Mesenchymal stem cell (in vitro differentiated cells and primary cell): ENCODE data around the gene IGSF21.

Source experiments
- DNase-seq: peaks from one replicate; pipeline ENCODE4 v3.0.0-alpha.2; 2013
- H2AFZ ChIP-seq: one replicate; pipeline ENCODE4 v1.6.1; 2013; ENCODE audit warnings: low read depth, mild to moderate bottlenecking, control low read depth, inconsistent platforms, low read length, moderate library complexity
- H2AK5ac ChIP-seq: 2 replicates; pipeline ENCODE4 v1.6.1; 2013; ENCODE audit warnings: low read length, moderate library complexity, mild to moderate bottlenecking, inconsistent platforms; ENCODE audit not compliant: severe bottlenecking
- H2BK120ac ChIP-seq: one replicate; pipeline ENCODE4 v1.6.1; 2013; ENCODE audit warnings: low read depth, mild to moderate bottlenecking, inconsistent platforms, low read length, moderate library complexity
- H2BK12ac ChIP-seq, 2 experiments: one replicate each; pipeline ENCODE4 v1.6.1; 2013; ENCODE audit warnings: inconsistent platforms in 2 of 2, low read length in 2 of 2, mild to moderate bottlenecking in 2 of 2, moderate library complexity in 2 of 2, control low read depth in 1 of 2
- H2BK15ac ChIP-seq: one replicate; pipeline ENCODE4 v1.6.1; 2013; ENCODE audit warnings: mild to moderate bottlenecking, low read depth, inconsistent platforms; ENCODE audit not compliant: poor library complexity, severe bottlenecking
- H2BK5ac ChIP-seq: 2 replicates; pipeline ENCODE4 v1.6.1; 2013; ENCODE audit warnings: low read depth, mild to moderate bottlenecking, low read length, control low read depth, inconsistent platforms; ENCODE audit not compliant: poor library complexity, severe bottlenecking
- H3K14ac ChIP-seq, 2 experiments: one replicate each; pipeline ENCODE4 v1.6.1; 2013; ENCODE audit warnings: inconsistent platforms in 2 of 2, low read length in 2 of 2, control low read depth in 1 of 2, mild to moderate bottlenecking in 1 of 2, moderate library complexity in 1 of 2
- H3K18ac ChIP-seq, 2 experiments: one replicate each; pipeline ENCODE4 v1.6.1; 2013; ENCODE audit warnings: inconsistent platforms in 2 of 2, low read length in 2 of 2, control low read depth in 1 of 2, low read depth in 1 of 2, mild to moderate bottlenecking in 1 of 2
- H3K23ac ChIP-seq, 2 experiments: one replicate each; pipeline ENCODE4 v1.6.1; 2013; ENCODE audit warnings: inconsistent platforms in 2 of 2, low read length in 2 of 2, mild to moderate bottlenecking in 2 of 2, moderate library complexity in 2 of 2, control low read depth in 1 of 2
- H3K27ac ChIP-seq: 2 replicates; pipeline ENCODE4 v1.5.1; 2013; ENCODE audit warnings: mild to moderate bottlenecking, moderate library complexity, low read length, control low read depth, inconsistent platforms; ENCODE audit not compliant: poor library complexity, severe bottlenecking
- H3K27me3 ChIP-seq, 2 experiments: 2 replicates each; pipeline versions ENCODE4 v1.6.1 to v1.7.0; 2013; ENCODE audit warnings: low read length in 2 of 2, mild to moderate bottlenecking in 2 of 2, moderate library complexity in 2 of 2, control low read depth in 1 of 2, inconsistent platforms in 1 of 2; ENCODE audit not compliant: control insufficient read depth in 1 of 2, insufficient read depth in 1 of 2
- H3K36me3 ChIP-seq, 2 experiments: 2 replicates each; pipeline versions ENCODE4 v1.6.1 to v1.7.0; 2013; ENCODE audit warnings: low read length in 2 of 2, control low read depth in 1 of 2, inconsistent platforms in 1 of 2, low read depth in 1 of 2, mild to moderate bottlenecking in 1 of 2; ENCODE audit not compliant: insufficient read depth in 2 of 2, control insufficient read depth in 1 of 2
- H3K4ac ChIP-seq, 2 experiments: one replicate each; pipeline ENCODE4 v1.6.1; 2013; ENCODE audit warnings: inconsistent platforms in 2 of 2, low read length in 2 of 2, mild to moderate bottlenecking in 2 of 2, moderate library complexity in 2 of 2, control low read depth in 1 of 2, low read depth in 1 of 2
- H3K4me1 ChIP-seq: 2 replicates; pipeline ENCODE4 v1.6.1; 2013; ENCODE audit warnings: low read depth, low read length, control low read depth; ENCODE audit not compliant: control insufficient read depth, insufficient read depth
- H3K4me2 ChIP-seq: 2 replicates; pipeline ENCODE4 v1.6.1; 2013; ENCODE audit warnings: low read length, mild to moderate bottlenecking, inconsistent platforms; ENCODE audit not compliant: poor library complexity, severe bottlenecking
- H3K4me3 ChIP-seq, 2 experiments: 2 replicates each; pipeline versions ENCODE4 v1.5.1 to v1.7.0; 2013; ENCODE audit warnings: low read length in 2 of 2, mild to moderate bottlenecking in 2 of 2, control low read depth in 1 of 2, low read depth in 1 of 2; ENCODE audit not compliant: insufficient read depth in 1 of 2
- H3K79me1 ChIP-seq: replicated peaks from 2 replicates; pipeline ENCODE4 v1.6.1; 2013; ENCODE audit warnings: mild to moderate bottlenecking, control low read depth, low read length, inconsistent platforms; ENCODE audit not compliant: poor library complexity, severe bottlenecking
- H3K9ac ChIP-seq: 2 replicates; pipeline ENCODE4 v1.7.0; 2013; ENCODE audit warnings: mild to moderate bottlenecking, low read length, moderate library complexity
- H3K9me3 ChIP-seq: 2 replicates; pipeline ENCODE4 v1.7.0; 2013; ENCODE audit warnings: mild to moderate bottlenecking, low read length; ENCODE audit not compliant: control insufficient read depth
- H4K8ac ChIP-seq: one replicate; pipeline ENCODE4 v1.6.1; 2013; ENCODE audit warnings: inconsistent platforms, mild to moderate bottlenecking, low read length, moderate library complexity
- H4K91ac ChIP-seq: one replicate; pipeline ENCODE4 v1.6.1; 2013; ENCODE audit warnings: mild to moderate bottlenecking, low read length, inconsistent platforms
- WGBS: methylation state at CpG from one replicate; pipeline ENCODE4 v1.1.7; 2013; ENCODE audit warnings: mixed read lengths; 5-methylcytosine and 5-hydroxymethylcytosine counted together

IGSF21 gene

DNA sequence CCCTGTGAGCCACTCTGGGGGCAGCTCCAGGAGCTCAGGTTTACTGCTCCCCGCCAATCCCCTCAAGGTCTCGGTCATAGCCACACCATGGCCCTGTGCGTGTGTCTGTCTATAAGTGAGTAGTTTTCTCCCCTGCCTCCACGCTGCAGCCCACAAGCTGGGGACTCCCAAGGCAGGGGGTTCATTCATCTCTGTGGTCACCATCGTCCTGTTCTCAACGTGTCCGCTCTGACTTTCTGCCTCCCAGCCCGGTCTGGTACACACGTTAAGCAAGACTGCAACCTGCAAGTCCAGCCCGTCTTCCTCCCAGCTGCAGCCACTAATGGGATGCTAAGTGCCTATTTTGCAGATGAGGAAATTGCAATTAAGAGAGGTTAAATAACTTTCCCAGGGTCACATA lies 49.8 kb downstream of the IGSF21 start:
- H4K91ac ChIP-seq, result no peak overlapping the region
- no peaks in the 10 kb centered on the region for H3K9me3 ChIP-seq
- peaks cover 0 to 86% of the 10 kb centered on the region in 2 experiments for H3K27me3 ChIP-seq
- H3K4me3 ChIP-seq, result no peak overlapping the region
- H2BK120ac ChIP-seq, result no peak overlapping the region
- no peak overlapping the region for H3K4ac ChIP-seq
- H3K36me3 ChIP-seq, result no peaks in the 10 kb centered on the region
- DNase-seq, result no peak
- no peak overlapping the region for H2AFZ ChIP-seq
- no peak overlapping the region for H2BK5ac ChIP-seq
- no peak overlapping the region for H2BK12ac ChIP-seq
- H4K8ac ChIP-seq, result no peak overlapping the region
- H3K79me1 ChIP-seq, result no peaks in the 10 kb centered on the region
- H3K27ac ChIP-seq, result no peak overlapping the region
- H3K18ac ChIP-seq, result no peak overlapping the region
- WGBS, result 89% methylated on average over 10 of the region's 10 CpGs
- no peak overlapping the region for H3K9ac ChIP-seq
- no peak overlapping the region for H3K23ac ChIP-seq
- no peak overlapping the region for H2BK15ac ChIP-seq
- H3K4me1 ChIP-seq, result no peaks in the 10 kb centered on the region
- no peak overlapping the region for H2AK5ac ChIP-seq
- H3K14ac ChIP-seq, result no peak overlapping the region
- H3K4me2 ChIP-seq, result no peak overlapping the region

DNA sequence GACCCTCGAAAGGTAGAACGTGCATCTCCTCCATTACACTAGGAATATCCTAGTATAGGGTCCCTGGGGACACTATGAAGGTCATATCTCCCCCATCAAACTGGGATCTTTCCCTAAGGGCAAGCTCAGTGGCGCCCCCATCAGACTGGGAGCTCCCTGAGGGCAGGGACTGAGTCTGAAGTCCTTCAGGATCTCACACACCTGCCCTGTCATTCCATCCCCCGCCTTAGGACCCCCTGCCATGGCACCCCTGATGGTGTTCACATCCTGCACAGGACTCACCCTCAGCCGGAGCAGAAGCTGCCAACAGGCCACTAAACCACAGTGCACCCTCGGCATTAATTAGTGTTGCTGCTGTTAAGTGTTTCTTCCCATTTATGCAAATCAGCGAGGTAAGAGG lies 50.4 kb downstream of the IGSF21 start:
- Histone ChIP-seq H2BK15ac (no peak overlapping the region), H2AK5ac (no peak overlapping the region), H3K18ac (no peak overlapping the region), H3K14ac (no peak overlapping the region), H3K79me1 (no peaks in the 10 kb centered on the region), H3K27ac (no peak overlapping the region), H3K23ac (no peak overlapping the region), H3K27me3 (peaks cover 0 to 86% of the 10 kb centered on the region in 2 experiments), H4K8ac (no peak overlapping the region), H2BK12ac (no peak overlapping the region), H2BK5ac (no peak overlapping the region), H3K4me2 (no peak overlapping the region), H4K91ac (no peak overlapping the region), H3K4me3 (no peak overlapping the region), H3K9me3 (no peaks in the 10 kb centered on the region), H2BK120ac (no peak overlapping the region), H3K4me1 (no peaks in the 10 kb centered on the region), H3K9ac (no peak overlapping the region), H3K4ac (no peak overlapping the region), H2AFZ (no peak overlapping the region), H3K36me3 (no peaks in the 10 kb centered on the region)
- DNase-seq, result no peak
- 82% methylated on average over 7 of the region's 7 CpGs for WGBS

DNA sequence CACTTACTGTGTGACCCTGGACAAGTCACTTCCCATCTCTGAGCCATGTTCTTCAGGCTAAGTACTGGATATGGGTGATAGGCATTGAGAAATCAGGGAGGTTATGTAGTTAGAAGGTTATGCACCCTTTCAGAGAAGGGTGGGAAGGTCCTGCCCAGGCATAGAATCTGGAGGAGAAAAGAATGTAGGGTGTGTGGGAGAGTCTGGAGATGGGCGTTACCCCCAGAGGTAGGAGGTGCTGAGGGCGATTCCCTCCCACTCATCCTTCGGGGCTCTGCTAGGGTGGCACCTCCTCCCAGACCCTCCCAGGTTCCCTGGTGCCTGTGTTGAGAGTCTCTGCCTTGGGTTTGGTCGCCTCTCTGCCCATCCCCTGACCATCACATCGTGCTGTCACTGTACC lies 51.1 kb downstream of the IGSF21 start:
- no peak overlapping the region for H2AFZ ChIP-seq
- no peak overlapping the region for H2BK12ac ChIP-seq
- no peak overlapping the region for H4K8ac ChIP-seq
- H3K27ac ChIP-seq, result no peak overlapping the region
- H3K9me3 ChIP-seq, result no peaks in the 10 kb centered on the region
- H3K9ac ChIP-seq, result no peak overlapping the region
- 61% methylated on average over 5 of the region's 5 CpGs for WGBS
- H3K23ac ChIP-seq, result no peak overlapping the region
- no peak overlapping the region for H3K4me3 ChIP-seq
- H3K79me1 ChIP-seq, result no peaks in the 10 kb centered on the region
- no peak overlapping the region for H3K4ac ChIP-seq
- no peaks in the 10 kb centered on the region for H3K36me3 ChIP-seq
- DNase-seq, result no peak
- peaks cover 0 to 86% of the 10 kb centered on the region in 2 experiments for H3K27me3 ChIP-seq
- H3K14ac ChIP-seq, result no peak overlapping the region
- H2BK120ac ChIP-seq, result no peak overlapping the region
- H3K18ac ChIP-seq, result no peak overlapping the region
- no peak overlapping the region for H2BK15ac ChIP-seq
- H4K91ac ChIP-seq, result no peak overlapping the region
- no peak overlapping the region for H2AK5ac ChIP-seq
- no peaks in the 10 kb centered on the region for H3K4me1 ChIP-seq
- no peak overlapping the region for H3K4me2 ChIP-seq
- H2BK5ac ChIP-seq, result no peak overlapping the region

DNA sequence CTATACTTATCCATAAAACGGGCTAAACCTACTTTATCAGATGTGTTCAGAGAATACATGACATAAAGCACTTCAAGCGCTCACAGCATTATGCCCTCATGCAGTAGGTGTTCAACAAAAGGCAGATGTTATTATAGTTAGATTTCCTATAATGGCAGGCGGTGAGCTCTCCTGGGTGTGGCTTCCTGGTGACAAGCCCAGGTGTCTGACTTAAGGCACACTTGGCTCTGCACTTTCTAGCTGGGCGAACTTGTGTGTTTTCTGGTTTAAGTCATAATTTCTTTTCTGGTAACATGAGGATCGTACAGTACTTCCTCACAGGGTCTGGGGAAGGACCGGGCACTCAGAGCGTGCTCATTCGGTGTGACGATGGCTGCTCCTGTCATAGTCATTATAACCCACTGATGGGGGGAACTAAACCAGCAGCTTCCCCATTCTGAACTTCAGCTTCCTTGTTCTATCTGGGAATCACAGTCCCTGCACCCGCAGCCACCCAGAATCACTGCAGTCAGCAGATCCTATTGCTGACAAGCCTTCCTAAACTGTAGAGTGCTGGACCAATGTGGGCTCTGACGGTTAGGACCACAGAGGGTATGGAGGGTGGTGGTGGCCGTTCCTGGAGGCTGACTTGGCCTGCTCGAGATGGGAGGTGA lies 52.8 kb downstream of the IGSF21 start:
- Histone ChIP-seq H3K27me3 (peaks cover 0 to 84% of the 10 kb centered on the region in 2 experiments), H3K14ac (no peak overlapping the region), H3K9ac (no peak overlapping the region), H3K27ac (no peak overlapping the region), H2BK15ac (no peak overlapping the region), H2BK120ac (no peak overlapping the region), H2AK5ac (no peak overlapping the region), H2AFZ (no peak overlapping the region), H4K8ac (no peak overlapping the region), H3K79me1 (no peaks in the 10 kb centered on the region), H3K4me2 (no peak overlapping the region), H4K91ac (no peak overlapping the region), H3K9me3 (no peaks in the 10 kb centered on the region), H2BK12ac (no peak overlapping the region), H3K23ac (no peak overlapping the region), H3K4me1 (no peaks in the 10 kb centered on the region), H3K4me3 (no peak overlapping the region), H3K18ac (no peak overlapping the region), H3K4ac (no peak overlapping the region), H3K36me3 (no peaks in the 10 kb centered on the region), H2BK5ac (no peak overlapping the region)
- DNase-seq, result no peak
- 78% methylated on average over 13 of the region's 13 CpGs for WGBS
